Body of pancreas (tissue), 4 donors: ENCODE data around the gene YIPF4.

ENCODE experiments used
- POLR2A ChIP-seq, 3 donors: fragments of 450-650 bp; IDR thresholded peaks; one replicate each; pipeline ENCODE4 v1.6.1; 2016; ENCODE audit warnings: antibody characterized with exemption in 3 of 3, mild to moderate bottlenecking in 2 of 3
- TF ChIP-seq, protein P1 (sequence below), 7 experiments: fragments of 450-650 bp in 4 of 7; fragments of 200-600 bp in 3 of 7; sonication (generic) in 3 of 7; IDR thresholded peaks; one replicate each; pipeline ENCODE4 v1.5.1; 2016 to 2019; ENCODE audit warnings: antibody characterized with exemption in 7 of 7

DNA sequence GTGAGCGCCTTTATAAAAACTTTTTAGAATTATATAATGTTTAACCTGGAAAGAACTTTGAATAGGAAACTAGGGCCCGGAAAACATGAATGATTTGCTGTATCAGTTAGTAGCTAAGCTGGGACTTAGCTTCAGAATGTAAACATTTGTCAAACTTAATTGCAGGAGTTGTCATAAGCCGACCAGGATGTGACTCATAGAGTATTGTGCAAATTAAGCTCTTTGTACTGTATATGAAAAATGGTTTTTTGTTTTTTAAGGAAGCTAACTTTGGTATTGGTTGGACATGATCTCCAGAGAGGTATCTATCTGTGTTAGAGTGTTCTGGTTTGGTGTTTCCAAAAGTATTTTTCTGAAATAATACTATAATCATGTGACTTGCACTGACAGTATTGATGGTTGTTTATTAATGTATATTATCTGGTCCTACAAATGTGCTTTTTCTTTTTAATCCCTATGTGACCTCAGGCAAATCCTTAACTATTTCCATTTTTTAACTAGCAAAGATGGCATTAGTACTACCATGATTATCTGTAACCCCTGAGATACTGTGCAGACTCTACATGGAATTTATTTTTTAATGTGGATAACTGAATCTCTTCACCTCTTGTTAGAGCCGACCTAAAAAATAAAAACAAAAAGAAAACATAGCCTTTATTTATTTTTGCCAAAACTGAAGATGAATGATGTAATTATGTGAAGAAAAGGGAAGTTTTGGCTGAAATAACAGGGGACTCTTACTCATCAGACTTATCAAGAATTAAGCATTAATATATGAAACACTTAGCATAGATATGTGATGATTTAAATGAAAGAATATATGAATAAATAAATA lies 11.7 kb downstream of the YIPF4 start:
- TF ChIP-seq, protein P1, sequence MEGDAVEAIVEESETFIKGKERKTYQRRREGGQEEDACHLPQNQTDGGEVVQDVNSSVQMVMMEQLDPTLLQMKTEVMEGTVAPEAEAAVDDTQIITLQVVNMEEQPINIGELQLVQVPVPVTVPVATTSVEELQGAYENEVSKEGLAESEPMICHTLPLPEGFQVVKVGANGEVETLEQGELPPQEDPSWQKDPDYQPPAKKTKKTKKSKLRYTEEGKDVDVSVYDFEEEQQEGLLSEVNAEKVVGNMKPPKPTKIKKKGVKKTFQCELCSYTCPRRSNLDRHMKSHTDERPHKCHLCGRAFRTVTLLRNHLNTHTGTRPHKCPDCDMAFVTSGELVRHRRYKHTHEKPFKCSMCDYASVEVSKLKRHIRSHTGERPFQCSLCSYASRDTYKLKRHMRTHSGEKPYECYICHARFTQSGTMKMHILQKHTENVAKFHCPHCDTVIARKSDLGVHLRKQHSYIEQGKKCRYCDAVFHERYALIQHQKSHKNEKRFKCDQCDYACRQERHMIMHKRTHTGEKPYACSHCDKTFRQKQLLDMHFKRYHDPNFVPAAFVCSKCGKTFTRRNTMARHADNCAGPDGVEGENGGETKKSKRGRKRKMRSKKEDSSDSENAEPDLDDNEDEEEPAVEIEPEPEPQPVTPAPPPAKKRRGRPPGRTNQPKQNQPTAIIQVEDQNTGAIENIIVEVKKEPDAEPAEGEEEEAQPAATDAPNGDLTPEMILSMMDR (IDR thresholded peaks at IDR 0.05) = no peak
- TF ChIP-seq POLR2A (IDR thresholded peaks at IDR 0.05) = no peak
